Fibroblast of lung (primary cell): Measurements from ENCODE around the gene FBXW11.

ENCODE experiments used
- CTCF ChIP-seq, 2 donors: IDR thresholded peaks in 1 of 2; conservative IDR thresholded peaks in 1 of 2; 1 replicate in 1 of 2; 2 replicates in 1 of 2; pipeline ENCODE4 v1.5.1; 2011 to 2012; ENCODE audit warnings: low read length in 2 of 2, control low read depth in 1 of 2, inconsistent platforms in 1 of 2, low read depth in 1 of 2, mild to moderate bottlenecking in 1 of 2
- EZH2 ChIP-seq: IDR thresholded peaks from 2 replicates; pipeline ENCODE4 v1.5.1; 2012; ENCODE audit warnings: low read length, control low read depth, mild to moderate bottlenecking; ENCODE audit errors: missing control alignments

DNA sequence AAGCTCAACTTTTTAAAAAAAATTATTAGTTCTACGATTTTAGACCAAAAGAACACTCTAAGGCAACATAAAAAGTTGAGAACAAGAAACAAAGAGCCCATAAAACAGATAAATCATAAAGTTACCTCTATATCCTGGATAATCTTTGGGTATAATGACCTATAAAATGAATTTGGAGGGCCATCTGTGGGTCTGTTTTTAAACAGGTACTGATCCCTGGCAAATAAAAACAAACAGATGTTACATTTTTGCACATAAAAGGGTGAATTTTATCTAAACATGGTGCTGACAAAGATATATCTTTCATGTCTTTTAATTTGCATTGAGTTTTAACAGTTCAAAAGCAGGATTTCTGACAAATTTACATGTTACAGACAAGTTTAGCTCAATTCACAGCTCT, 107.6 kb downstream of the FBXW11 start:
- TF ChIP-seq CTCF (conservative IDR thresholded peaks at IDR 0.05 in 1 of 2, IDR thresholded peaks at IDR 0.05 in 1 of 2; ENCODE audit: low read depth in 1 of 2, low read length in 2 of 2) (no peak), EZH2 (no peak)
